ENCODE measurements around the gene CCDC88C. TPM values are rescaled to one million over a fixed set of nuclear protein-coding genes. Genes with fewer than 3 reads are reported as not detected.
"Not testable (repeated sequence)": the region's sequence is repeated elsewhere in the genome, so short reads cannot be mapped to it uniquely, and the experiment has no call there.

The CCDC88C gene
- total RNA-seq, 1 donor from 2014 or later: 8.2 TPM

DNA sequence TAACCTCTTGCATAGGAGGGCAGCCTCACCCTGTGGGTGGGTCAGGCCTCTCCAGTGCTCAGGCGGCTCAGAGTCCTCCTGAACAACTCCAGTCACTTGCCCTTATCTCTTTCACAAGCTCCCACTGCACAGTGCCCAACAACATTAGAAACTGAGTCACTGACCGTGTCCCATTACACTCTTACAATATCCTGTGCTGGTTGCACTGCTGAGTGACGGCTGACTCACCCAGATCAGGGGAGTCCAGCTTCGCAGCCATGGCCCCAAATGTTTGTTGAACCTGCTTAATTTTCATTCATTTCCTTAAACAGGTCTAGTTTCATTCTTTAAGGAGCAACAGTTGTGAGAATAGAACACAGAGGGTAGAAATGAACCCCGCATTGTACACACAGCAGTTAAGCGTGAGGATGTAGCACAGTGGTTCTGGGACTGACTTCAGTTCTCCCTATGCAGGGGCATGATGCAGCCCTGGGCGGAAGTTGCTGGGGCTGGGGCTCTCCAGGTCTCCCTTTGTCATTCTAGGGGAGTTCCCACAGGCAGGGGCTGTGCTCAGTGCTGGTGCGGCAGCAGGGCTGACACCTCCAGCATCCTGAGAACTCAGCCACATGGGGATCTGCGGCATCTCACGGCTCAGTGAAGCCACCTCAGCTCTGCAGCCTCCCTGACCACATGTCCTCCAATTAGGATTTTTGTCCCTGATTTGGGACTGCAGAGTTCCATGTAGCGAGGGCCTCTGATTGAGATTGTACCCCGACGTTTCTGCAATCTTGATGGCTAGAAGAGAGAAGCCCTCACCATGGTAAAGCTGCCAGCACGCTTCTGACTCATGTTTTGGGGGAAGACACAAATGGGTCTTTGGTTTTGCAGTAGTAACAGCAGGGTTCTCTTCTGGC is 189.3 kb downstream of the CCDC88C start:
- DNase-seq (ENCODE audit: low read depth): peak; percentile 80

DNA sequence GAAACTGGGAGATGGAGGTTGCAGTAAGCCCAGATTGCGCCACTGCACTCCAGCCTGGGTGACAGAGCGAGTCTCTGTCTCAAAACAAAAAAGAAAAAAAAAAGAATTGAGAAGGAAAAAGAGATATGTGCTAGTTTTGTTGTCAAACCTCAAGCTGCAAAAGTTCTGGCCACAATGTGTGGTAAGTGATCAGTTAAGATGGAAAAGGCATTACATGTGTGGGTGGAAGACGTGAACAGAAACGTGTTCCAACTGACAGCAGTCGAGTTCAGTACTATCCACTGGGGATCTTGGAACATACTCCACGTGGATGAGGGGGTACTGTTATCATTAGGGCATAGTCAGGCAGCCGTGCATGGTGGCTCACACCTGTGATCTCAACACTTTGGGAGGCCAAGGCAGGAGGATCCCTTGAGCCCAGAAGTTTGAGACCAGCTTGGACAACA is 190.4 kb downstream of the CCDC88C start:
- no peak for DNase-seq (ENCODE audit: low read depth)

DNA sequence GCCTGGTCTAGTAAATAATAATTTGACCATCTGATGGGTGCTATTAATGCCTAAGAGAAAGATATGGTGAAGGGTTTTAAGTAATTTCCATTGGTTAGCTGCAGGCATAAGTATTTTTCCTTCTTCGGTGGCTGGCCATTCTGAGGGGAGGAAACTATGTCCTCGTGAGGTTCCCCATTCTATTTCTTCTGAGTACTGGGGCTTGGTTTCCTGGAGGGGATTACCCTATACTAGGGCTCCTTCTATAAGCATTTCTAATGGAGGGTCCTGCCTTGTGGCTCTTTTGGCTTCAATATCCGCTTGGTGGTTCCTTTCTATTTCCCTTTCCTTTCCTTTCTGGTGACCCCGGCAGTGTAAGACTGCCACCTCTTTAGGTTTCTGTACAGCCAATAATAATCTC is 191.3 kb downstream of the CCDC88C start:
- not testable (repeated sequence) for DNase-seq (ENCODE audit: low read depth)

DNA sequence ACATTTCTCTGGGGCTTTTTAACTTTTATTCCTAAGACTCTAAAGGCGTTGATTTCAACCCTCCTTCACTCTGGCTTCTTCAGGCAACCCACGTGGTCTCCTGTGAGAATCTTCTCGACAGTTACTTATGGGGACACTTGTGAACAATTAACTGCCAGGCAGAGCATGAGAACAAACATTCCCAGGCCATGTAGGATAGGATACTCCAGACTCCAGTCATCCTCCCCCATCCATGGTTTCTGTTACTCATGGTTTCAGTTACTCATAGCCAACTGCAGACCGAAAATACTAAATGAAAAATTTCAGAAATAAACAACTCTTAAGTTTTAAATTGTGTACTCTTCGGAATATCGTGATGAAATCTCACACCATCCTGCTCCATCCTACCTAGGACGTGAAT is 192.6 kb downstream of the CCDC88C start:
- no peak for DNase-seq (ENCODE audit: low read depth)

DNA sequence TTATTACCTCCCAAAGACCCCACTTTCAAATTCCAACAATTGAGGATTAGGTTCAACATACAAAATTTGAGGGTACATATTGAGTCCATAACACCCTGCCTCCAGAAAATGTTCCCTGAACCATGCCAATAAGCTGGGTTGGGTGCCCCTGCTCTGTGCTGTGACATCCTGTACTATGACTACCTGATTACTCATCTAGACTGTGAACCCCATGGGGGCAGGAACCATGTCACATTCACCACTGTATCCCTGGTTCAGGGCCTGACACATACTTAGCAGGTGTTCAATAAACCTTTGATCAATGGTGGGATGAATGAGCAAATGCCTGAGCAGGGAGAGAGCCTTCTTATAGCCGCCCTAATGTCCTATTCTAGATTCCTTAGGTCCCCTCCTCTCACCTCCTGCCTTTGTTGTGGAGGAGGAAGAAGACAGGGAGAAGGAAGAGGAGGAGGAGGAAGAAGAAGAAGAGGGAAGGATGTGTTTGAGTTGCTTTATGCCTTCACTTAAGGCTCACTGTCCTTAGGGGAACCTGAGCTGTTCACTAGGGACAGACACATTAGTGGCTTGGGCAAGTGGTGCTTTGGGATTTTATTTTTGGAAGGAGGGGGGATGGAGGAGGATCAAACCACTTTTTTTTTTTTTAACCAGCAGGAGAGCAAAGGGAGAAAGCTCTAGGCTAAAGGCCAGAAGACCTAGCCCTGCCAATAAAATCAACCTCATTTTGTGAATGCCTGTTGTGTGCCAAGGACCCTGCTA is 194.4 kb downstream of the CCDC88C start:
- DNase-seq (ENCODE audit: low read depth): no peak

Other genes starting within 250 kb of the CCDC88C start
- gene GPR68, start 173.1 kb downstream of the CCDC88C start, total RNA-seq: 3.0 and 3.6 TPM in 2 replicates
- gene PPP4R3A, start 92.5 kb upstream of the CCDC88C start, total RNA-seq: 68.4 and 127 TPM in 2 replicates